ENCODE results near the gene ASPM.

- TF ChIP-seq CTCF (IDR thresholded peaks at IDR 0.05; ENCODE audit: insufficient read depth, low read depth, low read length) (no peak), EZH2 (IDR thresholded peaks at IDR 0.05; ENCODE audit: insufficient read depth, low read length) (no peak)
These were observed 36.2 kb upstream of the ASPM start for GRCh38 chr1:197182716-197183115.
